Stimulated activated CD8-positive, alpha-beta memory T cell treated with anti-CD3 and anti-CD28 coated beads, Interleukin-2, amount 100 ng/mL, for 48 hours (primary cell): ENCODE measurements around the gene TRAF7.
A peak's percentile ranks its signal among the peaks of the same experiment; 100 is the strongest.

ENCODE experiments used
- DNase-seq, 2 donors: peaks; one replicate each; pipeline ENCODE4 v3.0.0-alpha.2; 2020; ENCODE audit warnings: low read depth in 2 of 2

TRAF7 gene

GRCh38 chr16:2165861-2166260 is 10.3 kb downstream of the TRAF7 start:
- no peak for DNase-seq

GRCh38 chr16:2166263-2167067 is 10.9 kb downstream of the TRAF7 start:
- no peak for DNase-seq

GRCh38 chr16:2167068-2167638 is 11.6 kb downstream of the TRAF7 start:
- DNase-seq, result no peak

GRCh38 chr16:2170080-2170479 is 14.5 kb downstream of the TRAF7 start:
- DNase-seq, result no peak

GRCh38 chr16:2170587-2171435 is 15.2 kb downstream of the TRAF7 start:
- DNase-seq, result no peak

- no peak for DNase-seq
Measured at GRCh38 chr16:2171601-2172178, 16.1 kb downstream of the TRAF7 start.

GRCh38 chr16:2172688-2173335 is 17.2 kb downstream of the TRAF7 start:
- DNase-seq, result no peak

- no peak for DNase-seq
Measured at GRCh38 chr16:2173366-2173765, 17.8 kb downstream of the TRAF7 start.

- no peak for DNase-seq
Measured at GRCh38 chr16:2173916-2174315, 18.3 kb downstream of the TRAF7 start.

GRCh38 chr16:2174396-2175131 is 19.0 kb downstream of the TRAF7 start:
- DNase-seq, result no peak

- no peak for DNase-seq
Measured at GRCh38 chr16:2175454-2175853, 19.9 kb downstream of the TRAF7 start.

GRCh38 chr16:2176047-2176446 is 20.5 kb downstream of the TRAF7 start:
- DNase-seq, result no peak

- no peak for DNase-seq
Measured at GRCh38 chr16:2177101-2177500, 21.5 kb downstream of the TRAF7 start.

GRCh38 chr16:2177561-2177960 is 22.0 kb downstream of the TRAF7 start:
- no peak for DNase-seq

- DNase-seq, result peak in 1 of 2 donors; percentile 26
Measured at GRCh38 chr16:2178321-2179106, 22.9 kb downstream of the TRAF7 start.

- no peak for DNase-seq
Measured at GRCh38 chr16:2179107-2179501, 23.5 kb downstream of the TRAF7 start.

GRCh38 chr16:2179576-2179975 is 24.0 kb downstream of the TRAF7 start:
- DNase-seq, result no peak

GRCh38 chr16:2180461-2180860 is 24.9 kb downstream of the TRAF7 start:
- no peak for DNase-seq

GRCh38 chr16:2180962-2181923 is 25.7 kb downstream of the TRAF7 start:
- no peak for DNase-seq
